MG63 (cell line): Measurements from ENCODE around the gene TTC23L. TPM values are rescaled to one million over a fixed set of nuclear protein-coding genes. Genes with fewer than 3 reads are reported as not detected.

ENCODE experiments used
- DNase-seq: peaks from one replicate; pipeline ENCODE4 v3.0.0-alpha.2; 2020
- H3K27me3 ChIP-seq: fragments of 250-450 bp; sonication (Bioruptor Pico); 2 replicates; pipeline ENCODE4 v1.5.1; 2020; ENCODE audit warnings: mild to moderate bottlenecking, moderate library complexity
- H3K36me3 ChIP-seq: fragments of 250-450 bp; sonication (Bioruptor Pico); 2 replicates; pipeline ENCODE4 v1.5.1; 2020; ENCODE audit warnings: mild to moderate bottlenecking, moderate library complexity
- H3K4me3 ChIP-seq: fragments of 250-450 bp; sonication (Bioruptor Pico); 2 replicates; pipeline ENCODE4 v1.5.1; 2020; ENCODE audit warnings: mild to moderate bottlenecking, moderate library complexity
- H3K9me3 ChIP-seq: fragments of 250-450 bp; sonication (Bioruptor Pico); 2 replicates; pipeline ENCODE4 v1.5.1; 2020; ENCODE audit warnings: mild to moderate bottlenecking, moderate library complexity
- total RNA-seq: library from RNA; depleted of rRNA; stranded (reverse); fragments of >200 nt; shearing (Covaris generic); gene quantifications from 2 replicates; pipeline ENCODE4 v1.2.3, GENCODE V29; 2014; ENCODE audit warnings: low replicate concordance; rRNA removed

The TTC23L gene
- total RNA-seq = not detected in 2 replicates

- Histone ChIP-seq H3K27me3 (peaks cover 4% of the 10 kb centered on the region; the same call in 1 of the 2 replicates), H3K36me3 (peaks cover 7% of the 10 kb centered on the region), H3K4me3 (peak within 1 kb of the TSS; percentile 83), H3K9me3 (no peaks in the 10 kb centered on the region)
- DNase-seq = peak; percentile 85
Observed at GRCh38 chr5:34838785-34839714, at the start of gene TTC23L. TTC23L (plus strand) TSS chr5:34839164; CDS start chr5:34840672, 1,508 bp downstream.

- H3K4me3 ChIP-seq = no peak overlapping the region
- peaks cover 18% of the 10 kb centered on the region for H3K36me3 ChIP-seq
Observed at GRCh38 chr5:34789639-34790038, 49.3 kb upstream of the TTC23L start.

GRCh38 chr5:34790069-34790468 lies 48.9 kb upstream of the TTC23L start:
- DNase-seq = no peak
- Histone ChIP-seq H3K36me3 (peaks cover 18% of the 10 kb centered on the region), H3K4me3 (no peak overlapping the region), H3K27me3 (no peaks in the 10 kb centered on the region), H3K9me3 (peaks cover 4% of the 10 kb centered on the region; the same call in 1 of the 2 replicates)

More at GRCh38 chr5:34789639-34790038, 49.3 kb upstream of the TTC23L start:
- Histone ChIP-seq H3K9me3 (peaks cover 4% of the 10 kb centered on the region; the same call in 1 of the 2 replicates), H3K27me3 (no peaks in the 10 kb centered on the region)
- DNase-seq = no peak

GRCh38 chr5:34791761-34792244 lies 47.2 kb upstream of the TTC23L start:
- Histone ChIP-seq H3K4me3 (no peak overlapping the region), H3K36me3 (peaks cover 22% of the 10 kb centered on the region), H3K27me3 (no peaks in the 10 kb centered on the region), H3K9me3 (peaks cover 1% of the 10 kb centered on the region; the same call in 1 of the 2 replicates)
- DNase-seq = peak; percentile 13

GRCh38 chr5:34802834-34803563 lies 36.0 kb upstream of the TTC23L start:
- H3K36me3 ChIP-seq = peaks cover 57% of the 10 kb centered on the region
- no peaks in the 10 kb centered on the region for H3K27me3 ChIP-seq
- DNase-seq = no peak
- no peaks in the 10 kb centered on the region for H3K9me3 ChIP-seq
- H3K4me3 ChIP-seq = no peak overlapping the region

GRCh38 chr5:34803974-34804732 lies 34.8 kb upstream of the TTC23L start:
- no peaks in the 10 kb centered on the region for H3K9me3 ChIP-seq
- DNase-seq = no peak
- peaks cover 47% of the 10 kb centered on the region for H3K36me3 ChIP-seq
- H3K27me3 ChIP-seq = no peaks in the 10 kb centered on the region
- H3K4me3 ChIP-seq = no peak overlapping the region

- Histone ChIP-seq H3K4me3 (no peak overlapping the region), H3K36me3 (peaks cover 47% of the 10 kb centered on the region), H3K9me3 (no peaks in the 10 kb centered on the region), H3K27me3 (no peaks in the 10 kb centered on the region)
- no peak for DNase-seq
Observed at GRCh38 chr5:34804913-34805312, 34.1 kb upstream of the TTC23L start.

- no peaks in the 10 kb centered on the region for H3K27me3 ChIP-seq
- no peak for DNase-seq
- no peak overlapping the region for H3K4me3 ChIP-seq
- no peaks in the 10 kb centered on the region for H3K9me3 ChIP-seq
- H3K36me3 ChIP-seq = peaks cover 43% of the 10 kb centered on the region
Observed at GRCh38 chr5:34806532-34806931, 32.4 kb upstream of the TTC23L start.

- Histone ChIP-seq H3K36me3 (peaks cover 51% of the 10 kb centered on the region), H3K27me3 (no peaks in the 10 kb centered on the region), H3K4me3 (no peak overlapping the region), H3K9me3 (no peaks in the 10 kb centered on the region)
- DNase-seq = no peak
Observed at GRCh38 chr5:34811706-34812105, 27.3 kb upstream of the TTC23L start.

GRCh38 chr5:34813509-34813908 lies 25.5 kb upstream of the TTC23L start:
- Histone ChIP-seq H3K36me3 (peaks cover 64% of the 10 kb centered on the region), H3K27me3 (no peaks in the 10 kb centered on the region), H3K4me3 (no peak overlapping the region), H3K9me3 (no peaks in the 10 kb centered on the region)
- DNase-seq = no peak

GRCh38 chr5:34817558-34818351 lies 21.2 kb upstream of the TTC23L start:
- Histone ChIP-seq H3K36me3 (peaks cover 71% of the 10 kb centered on the region), H3K4me3 (no peak overlapping the region), H3K9me3 (no peaks in the 10 kb centered on the region), H3K27me3 (no peaks in the 10 kb centered on the region)
- no peak for DNase-seq

GRCh38 chr5:34818717-34819116 lies 20.2 kb upstream of the TTC23L start:
- no peak overlapping the region for H3K4me3 ChIP-seq
- H3K27me3 ChIP-seq = no peaks in the 10 kb centered on the region
- DNase-seq = no peak
- H3K9me3 ChIP-seq = no peaks in the 10 kb centered on the region
- H3K36me3 ChIP-seq = peaks cover 71% of the 10 kb centered on the region

GRCh38 chr5:34820593-34820992 lies 18.4 kb upstream of the TTC23L start:
- Histone ChIP-seq H3K36me3 (peaks cover 74% of the 10 kb centered on the region), H3K4me3 (no peak overlapping the region), H3K9me3 (no peaks in the 10 kb centered on the region), H3K27me3 (no peaks in the 10 kb centered on the region)
- no peak for DNase-seq

GRCh38 chr5:34822956-34823715 lies 15.8 kb upstream of the TTC23L start:
- no peak for DNase-seq
- Histone ChIP-seq H3K27me3 (no peaks in the 10 kb centered on the region), H3K4me3 (no peak overlapping the region), H3K36me3 (peaks cover 85% of the 10 kb centered on the region), H3K9me3 (no peaks in the 10 kb centered on the region)

- Histone ChIP-seq H3K36me3 (peaks cover 84% of the 10 kb centered on the region), H3K27me3 (no peaks in the 10 kb centered on the region), H3K9me3 (no peaks in the 10 kb centered on the region), H3K4me3 (no peak overlapping the region)
- no peak for DNase-seq
Observed at GRCh38 chr5:34826347-34826746, 12.6 kb upstream of the TTC23L start.
